Suppressor macrophage treated with lipopolysaccharide for 1 hour (primary cell): ENCODE results near the gene CRYBG1.
"Not testable (repeated sequence)": the region's sequence is repeated elsewhere in the genome, so short reads cannot be mapped to it uniquely, and the experiment has no call there.

ENCODE experiments used
- DNase-seq, 3 donors: peaks; one replicate each; pipeline ENCODE4 v3.0.0-alpha.2; 2020 to 2022

CRYBG1 gene

GRCh38 chr6:106510090-106510970, 149.8 kb downstream of the CRYBG1 start:
- DNase-seq: peak; percentile 48 to 60 (median 55)

GRCh38 chr6:106511288-106512047, 151.0 kb downstream of the CRYBG1 start:
- peak; percentile 47 to 65 (median 57) for DNase-seq

GRCh38 chr6:106512048-106512967, 151.8 kb downstream of the CRYBG1 start:
- peak; percentile 87 to 92 (median 88) for DNase-seq

GRCh38 chr6:106512968-106513574, 152.6 kb downstream of the CRYBG1 start:
- DNase-seq: peak in 1 of 3 donors; percentile 45

- peak; percentile 27 to 53 (median 52) for DNase-seq
These were observed 153.5 kb downstream of the CRYBG1 start for GRCh38 chr6:106513808-106514582.

GRCh38 chr6:106514583-106514885, 154.0 kb downstream of the CRYBG1 start:
- no peak for DNase-seq

- DNase-seq: not testable (repeated sequence)
These were observed 155.1 kb downstream of the CRYBG1 start for GRCh38 chr6:106515582-106515981.

- DNase-seq: no peak
These were observed 156.1 kb downstream of the CRYBG1 start for GRCh38 chr6:106516616-106517015.

- DNase-seq: peak; percentile 33 to 58 (median 53)
These were observed 157.2 kb downstream of the CRYBG1 start for GRCh38 chr6:106517706-106518105.

GRCh38 chr6:106518748-106519147, 158.2 kb downstream of the CRYBG1 start:
- no peak for DNase-seq

- peak; percentile 90 to 92 (median 91) for DNase-seq
These were observed 159.2 kb downstream of the CRYBG1 start for GRCh38 chr6:106519460-106520394.

GRCh38 chr6:106520711-106521401, 160.3 kb downstream of the CRYBG1 start:
- peak; percentile 73 to 77 (median 76) for DNase-seq

- peak in 2 of 3 donors; percentile 26 to 42 for DNase-seq
These were observed 162.2 kb downstream of the CRYBG1 start for GRCh38 chr6:106522562-106523250.

GRCh38 chr6:106525107-106525881, 164.8 kb downstream of the CRYBG1 start:
- DNase-seq: no peak

- no peak for DNase-seq
These were observed 165.4 kb downstream of the CRYBG1 start for GRCh38 chr6:106525882-106526275.

GRCh38 chr6:106527117-106527516, 166.6 kb downstream of the CRYBG1 start:
- DNase-seq: no peak

- DNase-seq: peak in 2 of 3 donors; percentile 70 to 71
These were observed 167.5 kb downstream of the CRYBG1 start for GRCh38 chr6:106527979-106528378.

- DNase-seq: no peak
These were observed 168.0 kb downstream of the CRYBG1 start for GRCh38 chr6:106528521-106528920.
